Ammon's horn (tissue), 1 donor: Measurements from ENCODE around the gene DNMT3L.
"Not testable (repeated sequence)": the region's sequence is repeated elsewhere in the genome, so short reads cannot be mapped to it uniquely, and the experiment has no call there.

Experiments used
- DNase-seq: peaks from one replicate; pipeline ENCODE4 v3.0.0-alpha.2; 2016; ENCODE audit warnings: low spot score

The DNMT3L gene

DNA sequence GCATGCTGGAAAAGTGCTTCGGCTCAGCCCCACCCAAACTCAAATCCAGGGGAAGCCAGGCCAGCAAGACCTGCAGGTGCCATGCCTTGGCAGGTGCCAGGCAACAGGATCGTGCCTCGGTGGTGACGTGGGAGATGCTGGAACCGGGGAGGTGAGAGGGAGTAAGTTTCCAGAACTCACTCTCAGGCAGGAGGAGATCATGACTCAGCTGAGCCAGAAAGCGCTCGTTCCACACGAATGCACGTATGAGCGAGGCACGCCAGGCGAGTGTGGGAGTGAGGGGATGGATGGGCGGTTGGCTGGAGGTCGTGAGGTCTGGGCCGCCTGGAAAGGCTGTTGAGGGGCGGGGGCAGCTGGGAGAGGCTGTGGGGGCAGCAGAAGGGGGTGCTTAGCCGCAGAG, 13.8 kb downstream of the DNMT3L start:
- DNase-seq: not testable (repeated sequence)

GRCh38 chr21:44243980-44244379, 17.7 kb downstream of the DNMT3L start:
- DNase-seq: not testable (repeated sequence)

GRCh38 chr21:44241281-44241680, 20.4 kb downstream of the DNMT3L start:
- DNase-seq: not testable (repeated sequence)

DNA sequence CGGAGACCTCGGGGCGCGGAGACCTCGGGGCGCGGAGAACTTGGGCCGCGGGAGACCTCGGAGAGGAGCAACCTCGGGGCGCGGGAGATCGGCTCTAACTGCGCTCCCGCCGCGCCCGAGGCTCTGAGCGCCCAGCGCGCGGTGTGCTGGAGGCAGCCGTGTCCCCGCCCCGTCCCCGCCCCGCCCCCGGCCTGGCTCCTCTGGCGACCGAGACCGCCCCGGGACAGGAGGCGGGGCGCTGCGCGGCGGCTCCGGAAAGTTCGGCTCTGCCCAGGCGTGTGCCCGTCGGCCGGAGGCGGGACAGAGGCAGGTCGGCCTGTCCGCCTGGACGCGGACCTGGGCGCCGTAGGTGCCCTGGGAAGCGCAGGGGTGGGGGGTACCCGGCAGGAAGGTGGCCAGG, 20.9 kb downstream of the DNMT3L start, which contains the start of gene ICOSLG:
TSS of gene ICOSLG (minus strand) at position 102 of the 400 bp plus-strand sequence. CDS start 126 bp downstream, outside the sequence.
- not testable (repeated sequence) for DNase-seq

GRCh38 chr21:44240353-44240752, 21.3 kb downstream of the DNMT3L start:
- DNase-seq: not testable (repeated sequence)

- DNase-seq: not testable (repeated sequence)
These were observed 32.1 kb downstream of the DNMT3L start for GRCh38 chr21:44229561-44229960.

DNA sequence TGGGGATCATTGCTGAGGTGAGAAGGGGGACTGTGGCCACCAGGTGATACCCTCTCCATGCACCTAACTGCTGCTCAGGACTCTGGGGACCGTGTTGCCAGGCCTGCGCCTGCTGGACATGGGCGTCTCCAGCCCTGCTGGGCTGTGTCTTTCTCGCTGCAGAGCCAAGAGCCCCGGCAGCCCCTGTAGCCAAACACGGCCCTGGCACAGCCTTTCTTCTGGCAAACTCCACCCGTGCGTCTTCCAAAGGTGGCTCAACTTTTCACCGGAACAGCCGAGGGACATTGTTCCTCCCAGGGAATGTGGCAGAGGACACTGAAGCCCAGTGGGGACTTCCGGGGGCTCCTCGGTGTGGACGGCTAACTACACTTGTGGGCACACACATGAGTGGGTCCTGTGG, 33.6 kb downstream of the DNMT3L start:
- DNase-seq: not testable (repeated sequence)

DNA sequence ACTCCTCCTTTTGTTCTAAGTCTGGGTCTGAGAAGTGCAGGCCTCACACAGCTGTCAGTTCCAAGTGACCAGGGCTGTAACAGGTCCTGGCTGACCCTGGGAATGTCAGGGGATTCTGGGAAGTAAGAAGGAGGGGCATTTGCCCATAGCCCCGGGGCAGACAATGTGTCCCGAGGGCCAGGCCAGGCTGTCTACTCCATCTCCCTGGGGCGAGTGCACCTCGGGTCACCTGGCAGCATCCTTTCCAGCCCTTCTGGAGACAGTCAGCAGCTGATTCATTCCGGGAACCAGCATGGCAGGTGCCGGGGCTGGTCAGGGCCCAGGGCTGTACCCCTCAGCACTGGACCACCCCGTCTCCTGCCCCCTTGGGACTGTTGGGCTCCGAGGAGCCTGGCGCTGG, 34.1 kb downstream of the DNMT3L start:
- DNase-seq: not testable (repeated sequence)

DNA sequence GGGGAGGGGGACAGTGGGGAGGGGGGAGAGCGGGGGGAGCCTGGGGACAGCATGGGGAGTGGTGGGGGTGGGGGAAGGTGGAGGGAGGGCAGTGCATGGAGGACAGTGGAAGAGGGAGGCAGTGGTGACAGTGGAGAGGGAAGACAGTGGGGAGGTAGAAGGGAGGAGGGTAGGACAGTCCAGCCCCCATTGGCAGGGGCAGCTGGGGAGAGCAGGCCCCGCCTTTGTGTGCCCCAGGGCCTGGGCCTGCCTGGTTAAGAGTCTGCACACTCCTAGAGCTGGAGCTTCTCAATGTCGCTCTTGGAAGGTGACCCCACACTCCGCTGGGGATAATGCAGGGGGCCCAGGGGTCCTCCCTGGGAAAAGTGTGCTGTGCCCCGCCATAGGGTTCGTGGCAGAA, 36.1 kb downstream of the DNMT3L start:
- DNase-seq: not testable (repeated sequence)

DNA sequence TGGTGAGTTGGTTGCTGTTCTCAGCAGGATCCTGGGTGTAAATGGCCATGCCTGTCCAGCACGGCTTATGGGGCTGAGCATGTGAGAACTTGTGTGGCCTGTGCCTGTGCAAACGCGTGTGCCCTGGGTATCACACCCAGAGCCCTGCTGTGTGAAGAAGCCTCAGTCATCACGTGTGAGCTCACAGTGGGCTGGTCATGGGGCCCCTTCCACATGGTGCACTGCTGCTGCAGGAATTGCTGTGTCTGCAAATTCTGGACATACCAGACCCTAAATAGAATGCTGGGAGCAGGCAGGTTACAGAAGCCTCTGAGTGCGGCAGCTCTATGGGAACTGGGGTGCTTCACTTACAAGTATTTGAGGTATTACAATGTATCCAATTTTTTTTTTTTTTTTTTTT, 38.4 kb downstream of the DNMT3L start:
- DNase-seq: not testable (repeated sequence)

- not testable (repeated sequence) for DNase-seq
These were observed 41.0 kb downstream of the DNMT3L start for GRCh38 chr21:44220674-44221073.

DNA sequence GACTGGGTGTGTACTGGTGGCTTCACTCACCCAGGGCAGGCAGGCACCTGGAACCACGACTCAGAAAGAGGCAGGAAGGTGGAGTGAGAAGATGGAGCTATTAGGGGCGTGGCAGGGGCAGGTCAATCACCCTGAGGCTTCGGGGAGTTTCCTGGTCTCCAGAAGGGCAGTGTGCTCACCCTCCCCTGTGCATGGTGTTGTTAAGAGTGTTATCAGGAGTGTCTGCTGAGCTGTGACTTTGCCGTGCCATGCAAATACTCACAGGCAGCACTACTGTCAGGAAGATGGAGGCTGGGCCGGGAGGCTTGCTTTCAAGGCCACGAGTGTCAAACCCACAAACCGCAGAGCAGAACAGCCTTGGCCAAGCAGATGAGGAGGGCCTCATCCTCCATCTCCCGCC, 43.2 kb downstream of the DNMT3L start:
- DNase-seq: not testable (repeated sequence)

DNA sequence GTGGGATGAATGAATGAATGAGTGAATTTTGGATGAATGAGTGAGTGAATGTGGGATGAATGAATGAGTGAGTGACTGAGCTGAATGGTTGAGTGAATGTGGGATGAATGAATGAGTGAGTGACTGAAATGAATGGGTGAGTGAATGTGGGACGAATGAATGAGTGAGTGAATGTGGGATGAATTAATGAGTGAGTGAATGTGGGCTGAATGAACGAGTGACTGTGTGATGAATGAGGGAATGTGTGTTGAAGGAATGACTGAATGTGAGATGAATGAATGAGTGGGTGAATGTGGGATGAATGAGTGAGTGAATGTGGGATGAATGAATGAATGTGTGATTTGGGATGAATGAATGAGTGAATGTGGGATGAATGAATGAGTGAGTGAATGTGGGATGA, 49.7 kb downstream of the DNMT3L start:
- DNase-seq: not testable (repeated sequence)

DNA sequence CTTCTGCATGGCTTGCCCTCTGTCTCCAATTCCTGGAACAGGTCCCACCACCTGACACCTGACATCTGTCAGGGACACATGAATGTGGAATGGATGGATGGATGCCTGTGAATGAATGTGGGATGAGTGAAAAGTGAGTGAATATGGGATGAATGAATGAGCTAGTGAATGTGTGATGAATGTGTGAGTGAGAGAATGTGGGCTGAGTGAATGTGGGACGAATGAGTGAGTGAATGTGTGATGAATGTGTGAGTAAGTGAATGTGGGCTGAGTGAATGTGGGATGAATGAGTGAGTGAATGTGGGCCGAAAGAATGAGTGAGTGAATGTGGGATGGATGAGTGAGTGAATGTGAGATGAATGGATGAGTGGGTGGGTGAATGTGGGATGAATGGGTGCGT, 50.1 kb downstream of the DNMT3L start:
- not testable (repeated sequence) for DNase-seq

DNA sequence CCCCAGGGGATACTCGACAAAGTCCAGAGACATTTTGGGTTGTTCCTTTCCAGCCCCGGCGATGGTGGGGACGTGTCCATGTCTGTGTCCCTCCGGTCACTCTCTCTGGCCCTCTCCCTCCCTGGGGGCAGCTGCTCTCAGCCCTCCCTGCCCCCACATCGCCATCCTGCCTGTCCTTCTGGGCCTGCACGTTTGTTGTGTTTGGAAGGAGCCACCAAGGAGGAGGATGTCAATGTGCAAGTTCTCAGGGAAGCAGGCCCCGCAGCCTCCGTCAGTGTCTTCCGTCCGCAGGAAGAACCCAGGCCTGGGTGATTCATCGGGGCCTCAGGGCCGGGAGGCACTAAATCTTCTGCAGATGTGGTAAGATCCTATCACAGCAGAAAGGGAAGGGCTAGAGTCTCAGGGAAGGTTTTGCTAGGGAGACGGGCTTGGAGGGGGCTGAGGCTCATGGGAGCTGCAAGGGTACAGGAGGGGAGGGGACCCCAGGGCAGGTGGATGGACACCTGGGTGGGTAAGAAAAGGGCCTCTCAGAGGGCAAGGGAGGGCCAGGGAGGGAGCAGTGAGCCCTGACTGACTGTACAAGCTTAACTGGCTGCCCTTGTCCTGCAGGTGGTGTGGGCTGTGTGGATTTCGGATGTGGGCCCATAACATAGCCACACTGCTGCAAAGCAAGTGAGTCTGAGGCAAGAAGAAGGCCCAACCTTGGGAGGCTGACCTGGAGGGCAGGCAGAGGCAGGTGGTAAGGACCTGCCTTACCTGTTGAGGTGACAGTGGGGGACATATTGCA, 53.6 kb downstream of the DNMT3L start:
- DNase-seq: not testable (repeated sequence)

- not testable (repeated sequence) for DNase-seq
These were observed 54.7 kb downstream of the DNMT3L start for GRCh38 chr21:44206698-44207676.

DNA sequence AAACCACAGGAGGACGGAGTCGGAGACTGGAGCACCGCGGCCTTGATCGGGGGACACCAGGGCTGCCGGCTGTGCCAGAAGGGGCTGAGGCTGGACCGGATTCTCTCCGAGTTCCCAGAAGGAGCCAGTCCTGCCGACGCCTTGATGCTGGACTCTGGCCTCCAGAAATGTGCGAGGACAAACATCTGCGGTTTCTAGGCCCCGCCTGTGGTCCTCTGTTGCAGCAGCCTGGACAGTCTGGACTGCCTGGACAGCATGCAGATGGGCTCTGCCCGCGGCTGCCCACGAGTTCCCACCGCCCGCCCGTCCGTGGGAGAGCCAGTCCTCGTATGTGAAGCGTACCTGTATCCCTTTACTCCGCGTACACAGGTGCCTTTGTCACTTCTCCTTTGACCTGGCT, 55.5 kb downstream of the DNMT3L start:
- DNase-seq: not testable (repeated sequence)

- not testable (repeated sequence) for DNase-seq
These were observed 59.0 kb downstream of the DNMT3L start for GRCh38 chr21:44202590-44203299.

GRCh38 chr21:44199997-44200396, 61.7 kb downstream of the DNMT3L start:
- not testable (repeated sequence) for DNase-seq

DNA sequence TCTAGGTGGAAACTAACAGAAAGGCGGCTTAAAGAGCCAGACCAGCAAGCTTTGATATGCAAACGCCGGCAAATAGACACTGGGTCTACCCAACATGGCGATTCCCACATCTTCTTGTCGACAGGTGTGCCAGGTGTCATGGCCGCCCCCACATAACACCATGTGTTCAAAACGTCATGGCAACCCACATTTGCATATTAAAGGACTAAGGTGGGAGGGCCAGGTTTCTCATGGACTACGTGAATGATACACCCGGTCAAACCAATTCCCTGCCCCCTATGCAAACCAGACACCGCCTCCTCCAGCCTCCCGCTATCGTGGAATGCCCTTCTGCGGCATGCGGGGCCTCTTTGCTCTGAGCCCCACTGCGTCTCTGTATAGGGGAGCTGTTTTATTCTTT, 62.2 kb downstream of the DNMT3L start:
- DNase-seq: no peak

DNA sequence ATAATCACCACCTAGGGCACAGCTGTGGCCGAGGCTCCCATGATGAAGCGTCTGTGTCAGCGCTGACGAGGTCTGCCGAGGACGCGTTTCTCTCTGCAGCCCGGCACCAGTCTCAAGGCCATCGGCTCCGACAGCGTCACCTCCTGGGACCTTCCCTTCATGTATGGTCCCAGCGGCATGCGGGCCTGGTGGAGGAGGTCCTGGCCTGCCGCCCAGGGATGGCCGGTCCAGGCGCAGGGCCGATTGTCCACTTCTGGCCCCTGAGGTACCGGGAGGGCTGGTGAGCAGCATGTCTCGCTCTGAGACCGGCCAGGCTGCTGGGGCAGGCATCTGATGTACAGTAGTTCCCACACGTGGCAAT, 64.6 kb downstream of the DNMT3L start:
- not testable (repeated sequence) for DNase-seq
